H9 (cell line): ENCODE measurements around the gene ARHGEF17. TPM values are rescaled to one million over a fixed set of nuclear protein-coding genes. Genes with fewer than 3 reads are reported as not detected.

ENCODE experiments used
- DNase-seq: peaks from one replicate; pipeline ENCODE4 v3.0.0-alpha.2; 2017
- H2AFZ ChIP-seq: one replicate; pipeline ENCODE4 v1.6.1; 2013; ENCODE audit warnings: mild to moderate bottlenecking, low read length, control low read depth, moderate library complexity
- H2AK5ac ChIP-seq: 2 replicates; pipeline ENCODE4 v1.6.1; 2013; ENCODE audit warnings: low read length, control low read depth, mixed read lengths; ENCODE audit not compliant: insufficient read length
- H2BK120ac ChIP-seq: one replicate; pipeline ENCODE4 v1.6.1; 2013; ENCODE audit warnings: low read depth, mild to moderate bottlenecking, low read length, control low read depth, inconsistent platforms; ENCODE audit not compliant: poor library complexity, severe bottlenecking
- H2BK12ac ChIP-seq: 2 replicates; pipeline ENCODE4 v1.6.1; 2013; ENCODE audit warnings: low read length, control low read depth, mixed read lengths, low read depth; ENCODE audit not compliant: insufficient read length
- H2BK15ac ChIP-seq: 2 replicates; pipeline ENCODE4 v1.6.1; 2013; ENCODE audit warnings: low read depth, low read length, control low read depth
- H2BK20ac ChIP-seq: one replicate; pipeline ENCODE4 v1.6.1; 2013; ENCODE audit warnings: low read depth, mild to moderate bottlenecking, low read length, control low read depth, inconsistent platforms; ENCODE audit not compliant: poor library complexity, severe bottlenecking
- H2BK5ac ChIP-seq: 2 replicates; pipeline ENCODE4 v1.6.1; 2013; ENCODE audit warnings: low read length, control low read depth, mixed read lengths; ENCODE audit not compliant: insufficient read length
- H3K14ac ChIP-seq: 2 replicates; pipeline ENCODE4 v1.6.1; 2013; ENCODE audit warnings: low read length, control low read depth; ENCODE audit not compliant: insufficient read depth
- H3K18ac ChIP-seq: 2 replicates; pipeline ENCODE4 v1.6.1; 2013; ENCODE audit warnings: low read depth, mild to moderate bottlenecking, mixed read lengths, low read length, control low read depth; ENCODE audit not compliant: insufficient read length
- H3K23ac ChIP-seq: 2 replicates; pipeline ENCODE4 v1.6.1; 2013; ENCODE audit warnings: low read length, control low read depth, mixed read lengths, low read depth; ENCODE audit not compliant: insufficient read length
- H3K23me2 ChIP-seq: 2 replicates; pipeline ENCODE4 v1.6.1; 2013; ENCODE audit warnings: low read depth, mild to moderate bottlenecking, mixed read lengths, low read length, control low read depth; ENCODE audit not compliant: insufficient read length, poor library complexity, severe bottlenecking
- H3K27ac ChIP-seq: 2 replicates; pipeline ENCODE4 v1.5.1; 2013; ENCODE audit warnings: low read length, control low read depth, mixed read lengths, low read depth; ENCODE audit not compliant: insufficient read length
- H3K27me3 ChIP-seq: 2 replicates; pipeline ENCODE4 v1.6.1; 2013; ENCODE audit warnings: low read length, control low read depth, inconsistent platforms; ENCODE audit not compliant: insufficient read depth
- H3K4ac ChIP-seq: 2 replicates; pipeline ENCODE4 v1.6.1; 2013; ENCODE audit warnings: low read depth, mild to moderate bottlenecking, control low read depth, inconsistent platforms, low read length, moderate library complexity
- H3K4me1 ChIP-seq: 2 replicates; pipeline ENCODE4 v1.6.1; 2013; ENCODE audit warnings: low read length, control low read depth, inconsistent platforms; ENCODE audit not compliant: insufficient read depth
- H3K4me2 ChIP-seq: 2 replicates; pipeline ENCODE4 v1.6.1; 2013; ENCODE audit warnings: low read length, control low read depth, mixed read lengths; ENCODE audit not compliant: insufficient read length, insufficient read depth
- H3K56ac ChIP-seq: 2 replicates; pipeline ENCODE4 v1.6.1; 2013; ENCODE audit warnings: low read depth, mild to moderate bottlenecking, mixed read lengths, low read length, control low read depth; ENCODE audit not compliant: insufficient read length
- H3K79me1 ChIP-seq: 2 replicates; pipeline ENCODE4 v1.6.1; 2013; ENCODE audit warnings: low read depth, mild to moderate bottlenecking, moderate library complexity, low read length, control low read depth, inconsistent platforms; ENCODE audit not compliant: insufficient read depth, poor library complexity, severe bottlenecking
- H3K79me2 ChIP-seq: 2 replicates; pipeline ENCODE4 v1.6.1; 2013; ENCODE audit warnings: low read length, control low read depth, inconsistent platforms; ENCODE audit not compliant: insufficient read depth
- H3K9ac ChIP-seq: 2 replicates; pipeline ENCODE4 v1.6.1; 2013; ENCODE audit warnings: low read length, control low read depth, mixed read lengths; ENCODE audit not compliant: insufficient read length; ENCODE audit errors: extremely low read depth
- H3K9me3 ChIP-seq: one replicate; pipeline ENCODE4 v1.6.1; 2013; ENCODE audit warnings: low read depth, low read length, inconsistent platforms; ENCODE audit not compliant: control insufficient read depth
- H3T11ph ChIP-seq: one replicate; pipeline ENCODE4 v1.6.1; 2013; ENCODE audit warnings: mild to moderate bottlenecking, low read length, control low read depth, inconsistent platforms
- H4K20me1 ChIP-seq: one replicate; pipeline ENCODE4 v1.6.1; 2013; ENCODE audit not compliant: control insufficient read depth, insufficient read length, insufficient read depth
- H4K5ac ChIP-seq: 2 replicates; pipeline ENCODE4 v1.6.1; 2013; ENCODE audit warnings: low read depth, mild to moderate bottlenecking, mixed read lengths, low read length, control low read depth; ENCODE audit not compliant: insufficient read length
- H4K8ac ChIP-seq: replicated peaks from 2 replicates; pipeline ENCODE4 v1.6.1; 2013; ENCODE audit warnings: low read length, control low read depth, mixed read lengths, low read depth; ENCODE audit not compliant: insufficient read length
- H4K91ac ChIP-seq: 2 replicates; pipeline ENCODE4 v1.6.1; 2013; ENCODE audit warnings: low read depth, mild to moderate bottlenecking, moderate library complexity, mixed read lengths, low read length, control low read depth; ENCODE audit not compliant: insufficient read length
- H3K27ac Mint-ChIP-seq, 3 experiments: 2 replicates in 2 of 3; 3 replicates in 1 of 3; pipeline ENCODE4 v1.8.0; 2020 to 2021; ENCODE audit warnings: mixed read lengths in 3 of 3, mild to moderate bottlenecking in 1 of 3, moderate library complexity in 1 of 3
- H3K27me3 Mint-ChIP-seq: 2 replicates; pipeline ENCODE4 v1.8.0; 2021; ENCODE audit warnings: low read depth, mild to moderate bottlenecking, moderate library complexity, mixed read lengths
- H3K36me3 Mint-ChIP-seq, 3 experiments: 2 replicates in 2 of 3; 3 replicates in 1 of 3; pipeline ENCODE4 v1.8.0; 2020 to 2021; ENCODE audit warnings: low read depth in 3 of 3, mixed read lengths in 3 of 3; ENCODE audit not compliant: insufficient read depth in 1 of 3
- H3K4me1 Mint-ChIP-seq, 2 experiments: 2 replicates each; pipeline ENCODE4 v1.8.0; 2020; ENCODE audit warnings: mixed read lengths in 2 of 2
- H3K4me3 Mint-ChIP-seq, 2 experiments: 2 replicates in 1 of 2; 3 replicates in 1 of 2; pipeline ENCODE4 v1.8.0; 2020 to 2021; ENCODE audit warnings: mild to moderate bottlenecking in 2 of 2, mixed read lengths in 2 of 2, moderate library complexity in 1 of 2
- H3K9me3 Mint-ChIP-seq, 2 experiments: 2 replicates in 1 of 2; 3 replicates in 1 of 2; pipeline ENCODE4 v1.8.0; 2020; ENCODE audit warnings: mild to moderate bottlenecking in 2 of 2, mixed read lengths in 2 of 2, moderate library complexity in 1 of 2
- WGBS: extraction: QIAGEN DNeasy Blood & Tissue Kit; methylation state at CpG from one replicate; pipeline ENCODE4 v1.1.7; 2013; ENCODE audit warnings: missing lambda C conversion rate, low lambda C conversion rate, mixed read lengths; ENCODE audit not compliant: insufficient read length; ENCODE audit errors: extremely low coverage; 5-methylcytosine and 5-hydroxymethylcytosine counted together
- total RNA-seq: library from RNA; stranded (reverse); gene quantifications from 2 replicates; pipeline ENCODE4 v1.2.1, GENCODE V29; 2021
- TF ChIP-seq, protein P1 (sequence below): fragments of 200-600 bp; sonication (generic); conservative IDR thresholded peaks from 3 replicates; pipeline ENCODE4 v1.8.0; 2021; ENCODE audit warnings: antibody characterized with exemption, mild to moderate bottlenecking

ARHGEF17 gene
- total RNA-seq, 1 experiment from 2014 or later: 7.4 TPM

GRCh38 chr11:73311394-73311869 is 3.4 kb downstream of the ARHGEF17 start:
- no peak overlapping the region for H4K91ac ChIP-seq
- H3K79me2 ChIP-seq: no peaks in the 10 kb centered on the region; the same call in 1 of the 2 replicates
- H3K4me2 ChIP-seq: no peak overlapping the region
- H3K4ac ChIP-seq: no peak overlapping the region
- DNase-seq: no peak
- peaks cover 0 to 5% (median 0%) of the 10 kb centered on the region in 3 experiments; a peak in 2 of 7 replicates for H3K36me3 Mint-ChIP-seq
- H3K4me3 Mint-ChIP-seq: no peak overlapping the region
- H3K4me1 Mint-ChIP-seq: peaks cover 32 to 60% of the 10 kb centered on the region in 2 experiments
- no peak overlapping the region for H4K8ac ChIP-seq
- no peak overlapping the region for H3T11ph ChIP-seq
- H3K4me1 ChIP-seq: no peaks in the 10 kb centered on the region
- no peak overlapping the region for H2BK12ac ChIP-seq
- H2AFZ ChIP-seq: no peak overlapping the region
- no peak overlapping the region for H2BK5ac ChIP-seq
- no peak overlapping the region for H3K23ac ChIP-seq
- no peak overlapping the region for H2BK15ac ChIP-seq
- no peak overlapping the region for H2BK120ac ChIP-seq
- H3K79me1 ChIP-seq: no peaks in the 10 kb centered on the region
- peaks cover under 1% of the 10 kb centered on the region; the same call in 1 of the 2 replicates for H3K27me3 ChIP-seq
- TF ChIP-seq, protein P1, sequence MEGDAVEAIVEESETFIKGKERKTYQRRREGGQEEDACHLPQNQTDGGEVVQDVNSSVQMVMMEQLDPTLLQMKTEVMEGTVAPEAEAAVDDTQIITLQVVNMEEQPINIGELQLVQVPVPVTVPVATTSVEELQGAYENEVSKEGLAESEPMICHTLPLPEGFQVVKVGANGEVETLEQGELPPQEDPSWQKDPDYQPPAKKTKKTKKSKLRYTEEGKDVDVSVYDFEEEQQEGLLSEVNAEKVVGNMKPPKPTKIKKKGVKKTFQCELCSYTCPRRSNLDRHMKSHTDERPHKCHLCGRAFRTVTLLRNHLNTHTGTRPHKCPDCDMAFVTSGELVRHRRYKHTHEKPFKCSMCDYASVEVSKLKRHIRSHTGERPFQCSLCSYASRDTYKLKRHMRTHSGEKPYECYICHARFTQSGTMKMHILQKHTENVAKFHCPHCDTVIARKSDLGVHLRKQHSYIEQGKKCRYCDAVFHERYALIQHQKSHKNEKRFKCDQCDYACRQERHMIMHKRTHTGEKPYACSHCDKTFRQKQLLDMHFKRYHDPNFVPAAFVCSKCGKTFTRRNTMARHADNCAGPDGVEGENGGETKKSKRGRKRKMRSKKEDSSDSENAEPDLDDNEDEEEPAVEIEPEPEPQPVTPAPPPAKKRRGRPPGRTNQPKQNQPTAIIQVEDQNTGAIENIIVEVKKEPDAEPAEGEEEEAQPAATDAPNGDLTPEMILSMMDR: no peak
- H3K9me3 ChIP-seq: no peaks in the 10 kb centered on the region
- H3K23me2 ChIP-seq: peaks cover 24% of the 10 kb centered on the region
- no peak overlapping the region for H3K9ac ChIP-seq
- no CpG with 5 or more reads among the region's 18 CpGs for WGBS
- H2AK5ac ChIP-seq: no peak overlapping the region
- H4K20me1 ChIP-seq: no peaks in the 10 kb centered on the region
- H3K9me3 Mint-ChIP-seq: no peaks in the 10 kb centered on the region; a peak in 1 of 5 replicates
- no peak overlapping the region for H4K5ac ChIP-seq
- no peak overlapping the region for H2BK20ac ChIP-seq
- H3K56ac ChIP-seq: no peak overlapping the region
- no peak overlapping the region for H3K18ac ChIP-seq
- H3K14ac ChIP-seq: no peak overlapping the region
- H3K27ac ChIP-seq: no peak overlapping the region
- no peak overlapping the region for H3K27ac Mint-ChIP-seq
- H3K27me3 Mint-ChIP-seq: peaks cover 44% of the 10 kb centered on the region
